NCI-H748 (cell line): Measurements from ENCODE around the gene MLLT6.
A peak's percentile ranks its signal among the peaks of the same experiment; 100 is the strongest.

Source experiments
- DNase-seq: peaks from one replicate; lab custom pipeline; 2025; ENCODE audit not compliant: unreplicated experiment; lab: John Stamatoyannopoulos, UW

MLLT6 gene

DNA sequence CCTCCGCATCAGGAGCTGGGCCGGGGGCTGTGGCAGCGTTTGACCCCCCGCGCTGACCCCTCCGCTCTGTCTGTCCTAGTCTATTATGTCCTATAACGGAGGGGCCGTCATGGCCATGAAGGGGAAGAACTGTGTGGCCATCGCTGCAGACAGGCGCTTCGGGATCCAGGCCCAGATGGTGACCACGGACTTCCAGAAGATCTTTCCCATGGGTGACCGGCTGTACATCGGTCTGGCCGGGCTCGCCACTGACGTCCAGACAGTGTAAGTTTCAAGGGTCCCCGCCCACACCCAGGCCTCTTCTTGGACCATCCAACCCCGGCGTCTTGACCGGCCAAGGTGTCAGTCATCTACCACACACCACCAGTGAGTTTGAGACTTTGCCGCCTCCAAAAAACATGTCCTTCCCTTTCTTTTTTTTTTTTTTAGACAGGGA lies 48.0 kb downstream of the MLLT6 start:
- DNase-seq = no peak

DNA sequence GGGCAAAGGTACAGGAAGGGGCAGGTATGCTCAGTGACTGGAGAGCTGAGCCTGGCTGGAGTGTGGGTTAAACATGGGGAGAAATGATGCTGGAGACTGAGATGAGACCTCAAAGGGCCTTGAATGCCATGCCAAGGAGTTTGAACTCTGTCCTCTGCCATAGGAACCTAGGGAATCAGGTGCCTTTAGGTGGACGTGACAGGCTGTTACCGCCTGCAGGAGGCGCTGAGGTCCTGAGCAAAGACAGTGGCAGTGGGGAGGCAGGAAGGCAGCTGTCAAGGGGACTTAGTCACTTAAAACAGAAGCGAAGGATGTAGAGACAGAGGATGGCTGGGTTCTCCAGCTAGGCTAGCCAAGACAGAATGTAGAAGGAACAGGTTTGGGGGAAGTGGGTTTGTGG lies 56.5 kb downstream of the MLLT6 start:
- peak; percentile 38 for DNase-seq

DNA sequence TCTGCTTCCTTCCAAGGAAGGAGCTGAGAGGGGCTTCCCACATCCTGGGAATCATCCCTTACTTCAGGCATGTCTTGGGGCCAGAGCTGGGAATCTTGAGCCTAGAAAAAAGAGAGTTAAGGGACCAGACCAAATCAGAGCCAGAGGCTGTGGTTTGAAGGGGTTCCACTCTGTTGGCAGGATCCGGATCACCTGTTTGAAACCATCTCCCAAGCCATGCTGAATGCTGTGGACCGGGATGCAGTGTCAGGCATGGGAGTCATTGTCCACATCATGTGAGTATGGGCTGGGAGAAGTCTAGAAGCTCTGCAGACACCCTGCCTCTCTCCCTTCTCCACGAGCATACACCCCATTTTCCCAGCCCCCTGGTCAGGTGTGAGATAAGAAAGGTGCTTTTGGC lies 57.2 kb downstream of the MLLT6 start:
- DNase-seq = no peak

DNA sequence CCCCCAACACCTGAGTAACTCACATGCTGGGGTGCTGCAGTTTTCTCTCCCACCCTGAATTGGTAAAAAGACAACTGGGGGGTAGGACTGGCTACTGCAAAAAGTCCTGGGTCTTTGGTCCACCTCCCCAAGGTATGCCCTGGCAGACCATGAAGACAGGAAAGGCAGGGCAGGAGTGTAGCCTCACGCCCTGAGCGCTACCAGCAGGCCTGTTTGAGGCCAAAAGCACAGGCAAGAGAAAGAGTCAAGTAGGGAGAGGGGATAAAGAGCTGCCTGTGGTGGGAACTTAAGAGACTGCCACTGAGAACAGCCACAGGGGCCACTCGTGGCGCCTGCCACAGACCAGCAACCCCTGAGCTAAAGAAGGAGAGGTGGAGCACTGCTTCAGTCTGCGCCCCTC lies 61.3 kb downstream of the MLLT6 start:
- no peak for DNase-seq

DNA sequence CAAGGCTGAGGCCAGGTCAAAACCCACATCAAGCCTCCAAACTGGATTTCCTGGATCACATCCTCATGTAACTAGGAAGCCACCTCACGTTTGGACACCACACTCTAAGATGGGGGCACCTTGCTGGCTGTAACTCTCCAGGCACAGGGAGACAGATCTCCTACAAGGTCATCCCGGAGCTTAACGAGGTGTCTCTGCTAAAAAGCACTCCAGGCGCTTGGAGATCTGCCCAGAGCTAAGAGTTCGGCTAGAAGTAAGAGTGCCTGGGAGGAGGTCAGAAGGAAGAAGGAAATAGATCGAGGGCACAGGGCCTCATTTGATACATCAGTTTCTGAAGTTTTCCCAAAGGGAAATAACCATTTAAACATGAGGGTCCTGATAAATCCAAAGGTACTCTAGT lies 63.3 kb downstream of the MLLT6 start:
- no peak for DNase-seq

DNA sequence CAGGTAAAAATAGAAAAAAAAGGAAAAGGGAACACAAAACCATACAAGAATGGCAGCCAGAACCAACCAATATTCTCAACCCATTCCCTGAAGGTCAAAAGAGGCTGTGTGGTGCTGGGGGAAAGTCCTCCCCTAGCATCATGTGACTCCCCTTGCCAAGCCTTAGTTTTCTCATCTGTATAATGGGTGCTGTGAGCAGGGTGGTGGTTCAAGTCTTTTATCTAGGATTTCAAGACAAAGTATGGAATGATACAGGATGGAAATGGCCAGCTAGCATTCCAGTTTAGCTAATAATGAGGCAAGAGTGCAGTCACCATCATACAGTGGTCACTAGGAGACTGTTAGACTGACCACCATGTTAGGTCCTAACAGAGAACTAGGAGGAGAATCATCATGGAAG lies 68.2 kb downstream of the MLLT6 start:
- DNase-seq = no peak

DNA sequence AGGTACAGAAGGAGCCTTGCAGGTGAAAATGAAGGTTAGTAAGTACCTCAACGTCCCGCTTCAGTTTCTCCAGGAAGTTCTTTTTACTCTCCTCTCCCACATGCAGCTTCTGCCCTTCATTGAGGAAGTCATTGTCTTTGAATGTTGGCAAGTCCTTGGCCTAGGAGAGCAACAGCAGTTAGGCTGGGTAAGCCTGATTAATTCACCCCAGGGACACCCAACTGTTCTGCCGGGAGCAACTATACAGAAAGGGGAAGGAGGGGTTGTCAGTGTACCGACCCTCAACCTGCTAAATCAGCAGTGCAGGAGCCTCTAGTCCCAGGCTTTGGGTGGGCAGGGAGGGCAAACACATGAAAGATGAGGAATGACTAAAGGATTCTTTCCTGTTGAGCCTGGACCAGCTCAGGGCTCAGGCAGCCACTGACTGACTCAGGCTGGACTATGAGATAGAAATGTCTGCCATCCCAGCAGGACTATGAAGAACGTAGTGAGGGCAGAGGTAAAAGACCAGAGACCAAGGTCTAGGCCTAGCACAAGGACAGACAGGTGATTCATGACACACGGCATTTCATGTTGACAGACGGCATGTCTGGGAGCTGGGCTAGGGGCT lies 72.7 kb downstream of the MLLT6 start:
- DNase-seq = no peak
